ENCODE measurements around the gene JARID2.

DNA sequence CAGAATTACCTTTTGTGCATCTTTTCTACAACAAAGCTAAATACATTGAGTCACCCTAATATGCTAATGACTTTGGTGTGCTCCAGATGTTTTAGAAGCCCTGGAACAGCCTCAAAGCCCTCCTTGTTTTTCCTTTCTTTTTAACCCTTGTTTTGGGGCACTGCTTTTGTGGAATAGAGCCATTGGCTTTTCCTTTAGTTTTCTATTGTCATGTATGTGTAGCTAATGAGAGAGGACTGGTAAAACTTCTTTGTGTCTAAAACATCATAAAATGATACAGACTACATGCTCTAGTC is 158.8 kb downstream of the JARID2 start:
- TF ChIP-seq EZH2 (IDR thresholded peaks at IDR 0.05; ENCODE audit: borderline replicate concordance, low read length), result no peak
- TF ChIP-seq, protein P1, sequence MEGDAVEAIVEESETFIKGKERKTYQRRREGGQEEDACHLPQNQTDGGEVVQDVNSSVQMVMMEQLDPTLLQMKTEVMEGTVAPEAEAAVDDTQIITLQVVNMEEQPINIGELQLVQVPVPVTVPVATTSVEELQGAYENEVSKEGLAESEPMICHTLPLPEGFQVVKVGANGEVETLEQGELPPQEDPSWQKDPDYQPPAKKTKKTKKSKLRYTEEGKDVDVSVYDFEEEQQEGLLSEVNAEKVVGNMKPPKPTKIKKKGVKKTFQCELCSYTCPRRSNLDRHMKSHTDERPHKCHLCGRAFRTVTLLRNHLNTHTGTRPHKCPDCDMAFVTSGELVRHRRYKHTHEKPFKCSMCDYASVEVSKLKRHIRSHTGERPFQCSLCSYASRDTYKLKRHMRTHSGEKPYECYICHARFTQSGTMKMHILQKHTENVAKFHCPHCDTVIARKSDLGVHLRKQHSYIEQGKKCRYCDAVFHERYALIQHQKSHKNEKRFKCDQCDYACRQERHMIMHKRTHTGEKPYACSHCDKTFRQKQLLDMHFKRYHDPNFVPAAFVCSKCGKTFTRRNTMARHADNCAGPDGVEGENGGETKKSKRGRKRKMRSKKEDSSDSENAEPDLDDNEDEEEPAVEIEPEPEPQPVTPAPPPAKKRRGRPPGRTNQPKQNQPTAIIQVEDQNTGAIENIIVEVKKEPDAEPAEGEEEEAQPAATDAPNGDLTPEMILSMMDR (IDR thresholded peaks at IDR 0.05; ENCODE audit: low read length), result no peak

All from OCI-LY1 (cell line).